WTC11 (cell line): ENCODE measurements around the gene TEAD1. TPM values are rescaled to one million over a fixed set of nuclear protein-coding genes. Genes with fewer than 3 reads are reported as not detected.

Experiments used
- ATAC-seq: fragments of 200-7000 bp; cut with Tn5 transposase; 2 replicates; pipeline ENCODE4 v1.10.0; 2021; ENCODE audit warnings: mild to moderate bottlenecking, moderate library complexity
- CTCF ChIA-PET: fragments of 300-600 bp; sonication (Branson Sonifier 250); formaldehyde crosslinking; loops from one replicate; lab custom pipeline; 2021; ENCODE audit warnings: antibody characterized with exemption; lab: Charles Lee
- POLR2A ChIA-PET: fragments of 350-600 bp; sonication (Branson Sonifier 250); formaldehyde crosslinking; loops from one replicate; lab custom pipeline; 2021; ENCODE audit warnings: antibody characterized with exemption; lab: Charles Lee
- DNase-seq: peaks from one replicate; pipeline ENCODE4 v3.0.0; 2021; ENCODE audit warnings: low spot score
- H3K27ac Mint-ChIP-seq: 2 replicates; pipeline ENCODE4 v1.8.0; 2021; ENCODE audit warnings: mixed read lengths
- H3K27me3 Mint-ChIP-seq: 2 replicates; pipeline ENCODE4 v1.8.0; 2021; ENCODE audit warnings: low read depth, mild to moderate bottlenecking, moderate library complexity, mixed read lengths
- H3K36me3 Mint-ChIP-seq: 2 replicates; pipeline ENCODE4 v1.8.0; 2021; ENCODE audit warnings: mixed read lengths
- H3K4me1 Mint-ChIP-seq: 2 replicates; pipeline ENCODE4 v1.8.0; 2022; ENCODE audit warnings: mixed read lengths
- H3K4me3 Mint-ChIP-seq: 2 replicates; pipeline ENCODE4 v1.8.0; 2021; ENCODE audit warnings: mild to moderate bottlenecking, moderate library complexity, mixed read lengths
- H3K9me3 Mint-ChIP-seq: 2 replicates; pipeline ENCODE4 v1.8.0; 2021; ENCODE audit warnings: mixed read lengths
- AR ChIP-seq: fragments of 250-450 bp; sonication (Bioruptor Pico); IDR thresholded peaks from 2 replicates; pipeline ENCODE4 v1.9.0; 2021; ENCODE audit warnings: mild to moderate bottlenecking
- CREB1 ChIP-seq: sonication (generic); formaldehyde crosslinking; IDR thresholded peaks from 2 replicates; pipeline ENCODE4 v1.8.0; 2023; ENCODE audit warnings: mild to moderate bottlenecking, missing genetic modification reagents
- EMX1 ChIP-seq: fragments of 250-450 bp; sonication (Bioruptor Pico); IDR thresholded peaks from 2 replicates; pipeline ENCODE4 v1.8.0; 2021; ENCODE audit warnings: mild to moderate bottlenecking
- RORB ChIP-seq: fragments of 250-450 bp; sonication (Bioruptor Pico); IDR thresholded peaks from 2 replicates; pipeline ENCODE4 v1.9.0; 2021; ENCODE audit warnings: mild to moderate bottlenecking
- TCF7 ChIP-seq: sonication (generic); formaldehyde crosslinking; IDR thresholded peaks from 2 replicates; pipeline ENCODE4 v1.8.0; 2022; ENCODE audit warnings: mild to moderate bottlenecking, low read depth, missing genetic modification reagents, moderate library complexity
- TEAD1 ChIP-seq: sonication (generic); formaldehyde crosslinking; IDR thresholded peaks from 2 replicates; pipeline ENCODE4 v1.8.0; 2022; ENCODE audit warnings: mild to moderate bottlenecking, missing genetic modification reagents
- ZNF317 ChIP-seq: sonication (generic); formaldehyde crosslinking; IDR thresholded peaks from 2 replicates; pipeline ENCODE4 v1.8.1; 2023; ENCODE audit warnings: low read depth, mild to moderate bottlenecking, moderate library complexity, missing genetic modification reagents, borderline replicate concordance
- ZNF396 ChIP-seq: fragments of 250-450 bp; sonication (Bioruptor Pico); IDR thresholded peaks from 2 replicates; pipeline ENCODE4 v1.8.0; 2021; ENCODE audit warnings: mild to moderate bottlenecking, moderate library complexity, borderline replicate concordance
- total RNA-seq: library from RNA; stranded (reverse); gene quantifications from 3 replicates; pipeline ENCODE4 v1.2.3, GENCODE V29; 2021
- TF ChIP-seq, protein P1 (sequence below): sonication (generic); formaldehyde crosslinking; conservative IDR thresholded peaks from 2 replicates; pipeline ENCODE4 v1.8.1; 2023; ENCODE audit warnings: mild to moderate bottlenecking, low read depth, missing genetic modification reagents, moderate library complexity
- TF ChIP-seq, protein P2 (sequence below): sonication (generic); formaldehyde crosslinking; IDR thresholded peaks from 2 replicates; pipeline ENCODE4 v1.8.0; 2023; ENCODE audit warnings: mild to moderate bottlenecking, missing genetic modification reagents
- TF ChIP-seq, protein P3 (sequence below): sonication (generic); formaldehyde crosslinking; IDR thresholded peaks from 2 replicates; pipeline ENCODE4 v1.8.0; 2022; ENCODE audit warnings: mild to moderate bottlenecking, missing genetic modification reagents
- TF ChIP-seq, protein P4 (sequence below): sonication (generic); formaldehyde crosslinking; IDR thresholded peaks from 2 replicates; pipeline ENCODE4 v1.8.1; 2022; ENCODE audit warnings: low read depth, mild to moderate bottlenecking, moderate library complexity, missing genetic modification reagents, borderline replicate concordance

The TEAD1 gene
- total RNA-seq, 1 experiment from 2014 or later = 79.9 TPM

DNA sequence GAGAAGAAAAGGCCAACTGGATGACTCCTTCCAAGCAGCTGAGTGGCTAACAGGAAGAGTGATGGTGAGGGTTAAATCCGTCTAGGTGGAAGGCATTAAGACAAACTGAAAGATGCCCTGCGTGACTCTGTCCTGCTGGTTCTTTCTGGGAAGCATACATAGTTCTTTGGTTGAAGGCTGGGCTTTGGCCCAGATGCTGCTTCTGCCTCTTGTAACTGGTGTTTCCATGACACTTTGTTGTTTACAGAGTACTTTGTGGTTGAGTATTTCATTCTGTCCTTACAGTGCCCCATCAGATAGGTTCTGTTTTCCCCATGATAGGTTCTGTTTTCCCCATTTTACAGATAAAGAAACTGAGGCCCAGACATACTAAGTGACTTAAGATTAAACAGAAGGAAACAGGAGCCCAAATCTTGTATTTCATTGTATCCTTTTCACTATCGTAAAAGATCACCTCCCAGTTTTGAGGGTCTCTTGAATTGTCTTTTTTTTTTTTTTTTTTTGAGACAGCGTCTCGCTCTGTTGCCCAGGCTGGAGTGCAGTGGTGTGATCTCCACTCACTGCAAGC, 210.6 kb downstream of the TEAD1 start:
- ATAC-seq (no peak), DNase-seq (no peak)
- peak overlapping the region; percentile 19; the same call in 1 of the 2 replicates for H3K27ac Mint-ChIP-seq
- no peak overlapping the region for H3K4me3 Mint-ChIP-seq
- no peak for TF ChIP-seq TEAD1 (CRISPR knock-in tag)
- no peak for TF ChIP-seq RORB (CRISPR knock-in tag)
- TF ChIP-seq, protein P1, sequence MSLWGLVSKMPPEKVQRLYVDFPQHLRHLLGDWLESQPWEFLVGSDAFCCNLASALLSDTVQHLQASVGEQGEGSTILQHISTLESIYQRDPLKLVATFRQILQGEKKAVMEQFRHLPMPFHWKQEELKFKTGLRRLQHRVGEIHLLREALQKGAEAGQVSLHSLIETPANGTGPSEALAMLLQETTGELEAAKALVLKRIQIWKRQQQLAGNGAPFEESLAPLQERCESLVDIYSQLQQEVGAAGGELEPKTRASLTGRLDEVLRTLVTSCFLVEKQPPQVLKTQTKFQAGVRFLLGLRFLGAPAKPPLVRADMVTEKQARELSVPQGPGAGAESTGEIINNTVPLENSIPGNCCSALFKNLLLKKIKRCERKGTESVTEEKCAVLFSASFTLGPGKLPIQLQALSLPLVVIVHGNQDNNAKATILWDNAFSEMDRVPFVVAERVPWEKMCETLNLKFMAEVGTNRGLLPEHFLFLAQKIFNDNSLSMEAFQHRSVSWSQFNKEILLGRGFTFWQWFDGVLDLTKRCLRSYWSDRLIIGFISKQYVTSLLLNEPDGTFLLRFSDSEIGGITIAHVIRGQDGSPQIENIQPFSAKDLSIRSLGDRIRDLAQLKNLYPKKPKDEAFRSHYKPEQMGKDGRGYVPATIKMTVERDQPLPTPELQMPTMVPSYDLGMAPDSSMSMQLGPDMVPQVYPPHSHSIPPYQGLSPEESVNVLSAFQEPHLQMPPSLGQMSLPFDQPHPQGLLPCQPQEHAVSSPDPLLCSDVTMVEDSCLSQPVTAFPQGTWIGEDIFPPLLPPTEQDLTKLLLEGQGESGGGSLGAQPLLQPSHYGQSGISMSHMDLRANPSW (CRISPR knock-in tag) = no peak
- TF ChIP-seq EMX1 (CRISPR knock-in tag) = no peak
- TF ChIP-seq CREB1 = no peak
- TF ChIP-seq, protein P2, sequence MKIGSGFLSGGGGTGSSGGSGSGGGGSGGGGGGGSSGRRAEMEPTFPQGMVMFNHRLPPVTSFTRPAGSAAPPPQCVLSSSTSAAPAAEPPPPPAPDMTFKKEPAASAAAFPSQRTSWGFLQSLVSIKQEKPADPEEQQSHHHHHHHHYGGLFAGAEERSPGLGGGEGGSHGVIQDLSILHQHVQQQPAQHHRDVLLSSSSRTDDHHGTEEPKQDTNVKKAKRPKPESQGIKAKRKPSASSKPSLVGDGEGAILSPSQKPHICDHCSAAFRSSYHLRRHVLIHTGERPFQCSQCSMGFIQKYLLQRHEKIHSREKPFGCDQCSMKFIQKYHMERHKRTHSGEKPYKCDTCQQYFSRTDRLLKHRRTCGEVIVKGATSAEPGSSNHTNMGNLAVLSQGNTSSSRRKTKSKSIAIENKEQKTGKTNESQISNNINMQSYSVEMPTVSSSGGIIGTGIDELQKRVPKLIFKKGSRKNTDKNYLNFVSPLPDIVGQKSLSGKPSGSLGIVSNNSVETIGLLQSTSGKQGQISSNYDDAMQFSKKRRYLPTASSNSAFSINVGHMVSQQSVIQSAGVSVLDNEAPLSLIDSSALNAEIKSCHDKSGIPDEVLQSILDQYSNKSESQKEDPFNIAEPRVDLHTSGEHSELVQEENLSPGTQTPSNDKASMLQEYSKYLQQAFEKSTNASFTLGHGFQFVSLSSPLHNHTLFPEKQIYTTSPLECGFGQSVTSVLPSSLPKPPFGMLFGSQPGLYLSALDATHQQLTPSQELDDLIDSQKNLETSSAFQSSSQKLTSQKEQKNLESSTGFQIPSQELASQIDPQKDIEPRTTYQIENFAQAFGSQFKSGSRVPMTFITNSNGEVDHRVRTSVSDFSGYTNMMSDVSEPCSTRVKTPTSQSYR = no peak
- TF ChIP-seq, protein P3, sequence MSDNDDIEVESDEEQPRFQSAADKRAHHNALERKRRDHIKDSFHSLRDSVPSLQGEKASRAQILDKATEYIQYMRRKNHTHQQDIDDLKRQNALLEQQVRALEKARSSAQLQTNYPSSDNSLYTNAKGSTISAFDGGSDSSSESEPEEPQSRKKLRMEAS (CRISPR knock-in tag) = no peak
- no peak for TF ChIP-seq ZNF396 (CRISPR knock-in tag)
- no peak for TF ChIP-seq AR (CRISPR knock-in tag)
- TF ChIP-seq, protein P4, sequence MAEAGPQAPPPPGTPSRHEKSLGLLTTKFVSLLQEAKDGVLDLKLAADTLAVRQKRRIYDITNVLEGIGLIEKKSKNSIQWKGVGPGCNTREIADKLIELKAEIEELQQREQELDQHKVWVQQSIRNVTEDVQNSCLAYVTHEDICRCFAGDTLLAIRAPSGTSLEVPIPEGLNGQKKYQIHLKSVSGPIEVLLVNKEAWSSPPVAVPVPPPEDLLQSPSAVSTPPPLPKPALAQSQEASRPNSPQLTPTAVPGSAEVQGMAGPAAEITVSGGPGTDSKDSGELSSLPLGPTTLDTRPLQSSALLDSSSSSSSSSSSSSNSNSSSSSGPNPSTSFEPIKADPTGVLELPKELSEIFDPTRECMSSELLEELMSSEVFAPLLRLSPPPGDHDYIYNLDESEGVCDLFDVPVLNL (CRISPR knock-in tag) = no peak
- TF ChIP-seq TCF7 (CRISPR knock-in tag) = no peak
- H3K36me3 Mint-ChIP-seq = peaks cover 57% of the 10 kb centered on the region
- peaks cover 21% of the 10 kb centered on the region for H3K4me1 Mint-ChIP-seq
- ChIA-PET CTCF (interaction anchor here (0.7 to 0.9 kb wide), 2 partner anchors 508 to 554 kb away, joined by 3 to 4 read pairs; no protein-coding TSS in a partner anchor), POLR2A (no interaction called here)
- H3K9me3 Mint-ChIP-seq = 0 out of 2 replicates have a peak, but pooled peaks cover 3% of the 10 kb centered on the region
- H3K27me3 Mint-ChIP-seq = no peaks in the 10 kb centered on the region

DNA sequence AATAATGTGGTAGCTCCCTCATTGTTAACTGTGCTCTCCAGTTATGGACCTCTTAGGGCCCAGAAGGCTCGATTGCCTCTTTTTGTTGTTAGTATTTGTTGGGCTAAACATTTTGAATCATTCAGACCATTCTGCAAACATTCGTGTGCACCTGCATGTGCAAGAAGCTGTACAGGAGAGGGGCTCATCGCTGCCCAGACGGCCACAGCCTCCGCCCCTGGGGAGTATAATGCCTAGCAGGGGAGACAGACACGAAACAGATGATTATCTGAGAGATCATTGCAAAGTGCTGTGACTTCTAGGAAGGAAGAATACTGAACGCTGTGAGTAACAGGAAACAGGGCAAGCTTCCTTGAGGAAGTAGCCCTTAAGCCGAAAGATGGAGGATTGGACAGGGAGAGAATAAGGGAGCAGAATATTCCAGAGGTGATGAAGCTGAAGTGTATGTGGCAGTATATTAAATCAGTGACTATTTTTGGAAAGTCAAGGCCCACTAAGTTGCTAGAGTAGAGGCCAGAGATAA, 211.6 kb downstream of the TEAD1 start:
- DNase-seq = no peak
- peaks cover 56% of the 10 kb centered on the region for H3K36me3 Mint-ChIP-seq
- ChIA-PET POLR2A (no interaction called here), CTCF (interaction anchor here (0.7 to 0.9 kb wide), 2 partner anchors 509 to 555 kb away, joined by 3 to 4 read pairs; no protein-coding TSS in a partner anchor)
- H3K27ac Mint-ChIP-seq = peak overlapping the region; percentile 79
- H3K27me3 Mint-ChIP-seq = no peaks in the 10 kb centered on the region
- no peak for ATAC-seq
- TF ChIP-seq, protein P3 (CRISPR knock-in tag) = no peak
- TF ChIP-seq ZNF317 (CRISPR knock-in tag) (no peak), CREB1 (no peak)
- TF ChIP-seq, all 79 proteins: peak for 0
- peaks cover 11% of the 10 kb centered on the region for H3K4me1 Mint-ChIP-seq
- 0 out of 2 replicates have a peak, but pooled peaks cover 3% of the 10 kb centered on the region for H3K9me3 Mint-ChIP-seq
- H3K4me3 Mint-ChIP-seq = no peak overlapping the region
